ENCODE data around the gene TSPO.
A peak's percentile ranks its signal among the peaks of the same experiment; 100 is the strongest.

TSPO gene

GRCh38 chr22:43179146-43179910 lies 28.0 kb downstream of the TSPO start:
- DNase-seq (ENCODE audit: low read depth in 2 of 2), result no peak

- DNase-seq (ENCODE audit: low read depth in 2 of 2), result no peak
Observed at GRCh38 chr22:43179911-43180195, 28.5 kb downstream of the TSPO start.

DNA sequence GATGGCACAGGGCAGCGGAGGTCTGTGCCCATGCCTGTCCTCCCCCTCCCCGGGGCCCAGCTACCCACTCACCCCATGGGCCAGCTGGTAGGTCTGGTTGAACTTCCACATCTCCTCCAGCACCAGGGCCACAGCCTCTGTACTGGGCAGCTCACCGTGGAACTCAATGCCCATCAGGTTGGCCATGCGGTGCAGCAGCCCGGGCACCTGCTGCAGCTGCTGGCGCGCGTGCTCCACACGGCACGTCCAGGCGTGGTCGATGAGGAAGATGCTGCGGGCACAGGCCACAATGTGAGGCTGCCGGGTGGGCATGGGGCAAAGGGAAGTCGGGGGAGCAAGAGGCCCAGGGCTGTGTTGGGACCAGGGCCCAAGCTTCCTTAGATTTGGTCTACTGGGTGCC lies 29.3 kb downstream of the TSPO start:
- no peak for DNase-seq (ENCODE audit: low read depth in 2 of 2)

DNA sequence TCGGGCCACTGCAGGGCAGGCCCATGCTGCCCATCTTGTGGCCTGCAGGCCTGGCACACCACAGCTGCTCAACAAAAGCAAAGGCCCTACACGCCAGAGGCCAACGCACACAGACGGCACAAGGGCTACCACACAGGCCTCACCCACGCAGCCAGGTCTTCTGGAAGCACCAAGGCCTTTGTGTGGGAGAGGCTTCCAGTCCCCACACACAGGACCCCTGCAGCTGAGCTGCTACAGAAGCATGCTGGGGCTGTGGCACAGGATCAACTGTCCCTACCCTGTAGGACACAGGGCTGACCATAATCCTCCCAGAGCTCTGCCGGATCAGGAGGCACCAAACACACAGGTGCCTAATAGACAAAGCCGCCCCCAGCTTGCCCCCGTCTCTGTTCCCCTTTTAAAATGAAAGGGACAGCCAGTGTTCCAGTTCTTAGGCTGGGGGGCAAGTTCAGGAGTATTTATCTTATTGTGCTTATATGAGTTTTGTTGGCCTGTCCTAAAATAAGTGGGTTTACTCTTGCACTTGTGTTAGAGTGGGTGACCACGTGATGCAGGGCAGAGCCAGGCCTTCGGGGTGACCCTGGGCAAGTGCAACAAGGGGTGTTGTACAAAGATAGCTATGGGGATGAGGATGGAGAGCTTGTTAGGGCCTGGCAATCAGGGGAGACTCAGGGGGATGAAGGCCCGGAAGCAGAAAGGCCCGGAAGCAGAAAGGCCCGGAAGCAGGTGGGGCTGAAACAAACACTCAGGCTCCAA lies 30.1 kb downstream of the TSPO start:
- no peak for DNase-seq (ENCODE audit: low read depth in 2 of 2)

DNA sequence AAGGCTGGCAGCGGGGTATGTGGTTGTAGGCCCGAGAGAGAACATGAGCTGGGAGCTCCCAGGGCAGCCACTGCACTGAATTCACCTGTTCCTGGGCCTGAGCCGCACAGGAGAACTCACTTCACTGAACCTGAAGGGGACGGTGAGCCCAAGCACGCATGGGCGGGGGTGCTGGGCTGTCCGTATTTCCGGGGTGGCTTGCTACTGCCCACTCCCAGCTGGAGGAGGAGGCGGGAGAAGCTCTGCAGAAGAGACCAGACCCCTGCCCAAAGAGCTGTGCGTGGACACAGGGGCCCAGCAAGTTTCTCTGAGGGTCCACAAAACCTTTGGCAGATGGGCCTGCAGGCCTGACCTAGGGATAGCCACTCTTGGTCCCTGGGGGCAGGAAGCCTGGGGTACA lies 30.8 kb downstream of the TSPO start:
- DNase-seq (ENCODE audit: low read depth in 2 of 2), result no peak

DNA sequence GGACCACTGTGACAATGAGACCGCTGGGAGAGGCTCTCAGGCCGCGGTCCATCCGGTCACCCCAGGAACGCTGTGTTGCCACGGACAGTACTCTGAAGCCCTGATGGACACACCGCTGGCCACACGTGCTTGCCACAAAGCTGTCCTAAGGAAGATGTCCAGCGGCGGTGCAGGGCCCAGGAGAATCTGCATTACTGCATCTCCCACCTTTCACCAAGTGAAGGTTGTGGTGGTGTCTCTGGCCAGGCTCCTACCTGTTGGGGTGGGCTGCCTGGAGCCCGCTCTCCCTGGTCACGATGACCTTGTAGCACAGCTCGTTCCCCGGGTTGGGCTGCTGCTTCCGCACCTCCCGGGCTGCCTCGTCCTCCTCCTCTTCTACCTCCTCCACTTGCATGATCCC lies 31.4 kb downstream of the TSPO start:
- no peak for DNase-seq (ENCODE audit: low read depth in 2 of 2)

DNA sequence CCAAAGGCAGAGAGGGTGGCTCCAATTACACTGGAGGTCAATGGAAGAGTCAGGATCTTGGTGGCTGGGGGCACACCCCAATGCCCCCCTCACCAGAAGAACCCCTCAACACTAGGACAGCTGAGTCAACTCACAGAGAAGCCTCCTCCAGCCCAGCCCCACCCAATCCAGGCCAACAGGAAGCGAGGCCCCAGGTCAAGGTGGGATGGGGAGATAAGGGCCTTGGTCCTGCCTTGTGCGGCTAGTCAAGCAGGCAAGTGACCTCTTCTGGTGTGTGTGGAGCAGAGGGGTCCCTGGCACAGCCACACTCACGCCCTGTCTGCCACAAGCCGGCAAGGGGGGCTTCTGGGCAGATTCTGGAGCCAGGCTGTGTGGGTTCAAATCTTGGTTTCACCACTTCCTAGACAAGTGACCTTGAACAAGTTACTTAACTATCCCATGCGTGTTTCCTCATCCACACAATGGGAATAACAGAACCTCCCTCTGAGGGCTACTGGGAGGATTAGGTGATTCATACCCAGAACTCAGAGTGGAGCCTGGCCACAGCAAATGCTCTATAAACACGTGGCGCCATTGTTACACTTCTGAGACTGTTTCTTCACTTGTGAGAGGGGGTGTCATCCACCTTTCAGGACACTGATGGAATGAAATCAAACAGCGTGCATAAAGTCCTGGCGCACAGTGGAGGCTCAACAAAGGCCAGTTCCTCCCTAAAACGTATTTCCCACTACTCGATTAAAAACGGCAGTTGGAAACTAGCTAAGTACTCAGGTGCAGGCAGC lies 32.3 kb downstream of the TSPO start:
- no peak for DNase-seq (ENCODE audit: low read depth in 2 of 2)

DNA sequence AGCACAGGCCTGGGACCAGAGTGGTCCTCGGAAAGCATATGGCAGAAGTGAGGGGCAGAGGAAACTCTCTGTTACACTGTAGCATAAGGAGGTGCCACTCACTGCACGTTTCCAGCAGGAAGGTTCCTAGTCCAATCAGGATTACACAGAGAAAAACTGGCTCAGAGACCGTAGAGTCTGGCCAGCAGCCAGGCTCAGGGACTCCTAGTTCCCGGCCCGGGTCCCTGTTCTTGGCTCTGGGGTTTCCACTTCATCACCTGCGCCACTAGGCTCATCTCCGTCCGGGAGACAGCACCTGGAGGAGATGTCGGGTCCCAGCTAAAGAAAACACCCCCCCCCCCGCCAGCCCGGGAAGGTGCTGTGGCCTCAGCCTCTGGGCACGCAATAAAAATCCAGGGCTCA lies 34.5 kb downstream of the TSPO start:
- no peak for DNase-seq (ENCODE audit: low read depth in 2 of 2)

DNA sequence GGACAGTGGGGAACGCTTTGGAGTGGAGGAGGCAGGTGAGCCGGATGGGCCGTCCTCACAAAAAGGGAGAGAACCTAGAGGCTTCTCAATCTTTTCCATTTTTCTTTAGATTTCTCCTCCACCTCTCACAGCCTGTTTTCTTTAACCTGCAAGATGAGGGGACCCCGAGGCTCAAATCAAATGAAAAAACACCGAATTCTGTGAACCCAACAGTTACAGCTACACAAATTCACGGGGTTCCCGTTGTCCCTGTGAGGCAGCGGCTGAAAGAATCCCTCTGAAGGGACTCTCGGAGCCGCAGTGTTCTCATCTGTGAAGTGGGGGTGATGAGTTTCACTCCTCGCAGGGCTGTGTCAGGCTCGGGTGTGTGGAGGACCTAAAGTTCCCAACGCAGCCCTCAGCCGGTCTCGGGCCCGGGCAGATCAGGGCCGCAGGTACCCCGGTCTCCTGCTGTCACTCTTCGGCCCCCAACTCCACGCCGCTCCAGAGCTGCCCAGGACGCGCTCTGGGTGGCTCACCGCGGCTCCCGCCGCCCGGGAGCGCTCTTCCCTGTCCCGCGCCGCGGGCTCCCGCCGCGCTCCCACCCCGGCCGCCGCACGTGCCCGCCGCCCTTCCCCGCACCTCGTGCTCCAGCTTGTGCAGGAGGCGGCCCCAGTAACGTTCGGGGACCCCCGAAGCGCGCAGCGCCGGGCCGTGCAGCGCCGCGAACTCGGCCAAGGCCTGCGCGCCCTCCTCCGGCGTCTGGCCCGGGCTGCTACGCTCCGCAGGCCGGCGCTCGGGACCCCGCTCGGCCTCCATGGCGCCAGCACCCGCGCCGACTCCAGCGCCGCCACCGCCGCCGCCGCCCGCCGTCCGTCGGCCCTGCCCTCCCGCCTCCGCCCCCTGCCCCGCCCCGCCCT lies 35.2 kb downstream of the TSPO start, which contains the start of gene TTLL12:
TSS of gene TTLL12 (minus strand) at position 863 of the 899 bp plus-strand sequence. CDS start at position 798, 65 bp downstream.
- peak in 1 of 2 experiments; percentile 23 for DNase-seq (ENCODE audit: low read depth in 2 of 2)

- peak; percentile 86 to 89 for DNase-seq (ENCODE audit: low read depth in 2 of 2)
Observed at GRCh38 chr22:43187171-43188099, 36.1 kb downstream of the TSPO start.

DNA sequence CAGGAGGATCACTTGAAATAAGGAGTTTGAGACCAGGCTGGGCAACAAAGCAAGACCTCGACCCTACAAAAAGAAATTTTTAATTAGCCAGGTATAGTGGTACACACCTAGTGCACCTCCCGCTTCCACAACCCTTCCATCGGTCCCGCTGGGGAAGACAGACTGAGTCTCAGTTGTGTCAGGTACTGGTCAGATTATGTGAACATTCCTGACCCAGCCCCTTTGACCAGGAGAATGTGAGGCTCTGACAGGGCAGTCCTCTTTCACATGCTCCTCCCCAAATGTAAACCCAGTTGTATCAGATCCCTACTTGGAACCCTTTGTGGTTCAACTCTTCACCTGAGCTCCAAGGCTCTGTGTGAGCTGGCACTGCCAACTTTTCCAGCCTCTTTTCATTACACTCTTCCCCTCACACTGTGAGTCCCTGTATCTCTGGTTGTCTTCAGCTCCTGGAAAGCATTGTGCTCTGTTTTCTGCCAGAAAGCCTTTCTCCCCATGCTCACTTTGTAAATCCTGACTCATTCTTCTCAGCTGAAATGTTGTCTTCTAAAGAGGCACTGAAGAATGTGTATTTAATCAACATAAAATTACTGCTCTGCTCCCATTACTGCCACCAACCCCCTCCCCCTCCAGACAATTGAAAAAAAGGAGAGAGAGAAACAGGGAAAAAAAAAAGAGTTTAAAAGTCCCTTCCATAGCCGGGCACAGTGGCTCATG lies 37.6 kb downstream of the TSPO start:
- no peak for DNase-seq (ENCODE audit: low read depth in 2 of 2)

DNA sequence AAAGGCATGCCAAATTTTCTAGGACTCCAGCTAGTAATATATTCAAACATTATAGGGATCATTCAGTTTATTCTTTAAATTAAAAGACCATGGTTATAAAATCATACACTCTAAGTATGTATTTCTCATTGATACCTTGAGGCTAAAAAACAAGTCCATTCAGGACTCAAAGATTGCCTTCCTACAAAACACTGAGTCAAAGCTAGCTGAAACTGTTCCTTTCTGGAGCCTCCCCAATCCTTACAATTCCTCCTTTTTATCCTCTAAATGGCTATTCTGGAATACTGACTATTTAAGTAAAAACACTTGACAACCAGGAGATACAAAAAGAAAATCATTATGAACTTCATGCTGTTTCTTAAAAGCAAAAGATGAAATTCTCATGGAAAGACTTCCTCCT lies 40.5 kb downstream of the TSPO start:
- DNase-seq (ENCODE audit: low read depth in 2 of 2), result no peak

- no peak for DNase-seq (ENCODE audit: low read depth in 2 of 2)
Observed at GRCh38 chr22:43197271-43197941, 46.0 kb downstream of the TSPO start.

DNA sequence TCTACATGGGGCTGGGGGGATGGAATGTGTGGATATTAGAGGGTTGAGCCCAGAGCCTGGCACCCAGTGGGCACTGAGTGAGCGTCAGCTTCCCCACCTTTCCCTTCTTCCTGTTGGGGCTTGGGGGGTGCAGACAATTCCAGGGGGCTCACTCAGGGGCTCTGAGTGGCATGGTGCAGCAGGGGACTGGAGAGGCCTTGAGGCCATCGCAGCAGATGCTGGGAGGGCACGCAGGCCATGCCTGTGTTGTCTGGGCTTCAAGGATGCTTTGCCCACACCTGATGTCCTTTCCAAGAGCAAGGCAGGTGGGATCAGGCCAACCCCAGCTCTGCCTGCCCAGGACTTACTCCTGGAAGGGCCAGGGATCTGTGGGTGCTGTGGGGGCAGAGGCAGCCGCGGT lies 46.8 kb downstream of the TSPO start:
- no peak for DNase-seq (ENCODE audit: low read depth in 2 of 2)

GRCh38 chr22:43198936-43199335 lies 47.6 kb downstream of the TSPO start:
- no peak for DNase-seq (ENCODE audit: low read depth in 2 of 2)

- DNase-seq (ENCODE audit: low read depth in 2 of 2), result no peak
Observed at GRCh38 chr22:43199541-43199940, 48.2 kb downstream of the TSPO start.

GRCh38 chr22:43200031-43200430 lies 48.7 kb downstream of the TSPO start:
- no peak for DNase-seq (ENCODE audit: low read depth in 2 of 2)

DNA sequence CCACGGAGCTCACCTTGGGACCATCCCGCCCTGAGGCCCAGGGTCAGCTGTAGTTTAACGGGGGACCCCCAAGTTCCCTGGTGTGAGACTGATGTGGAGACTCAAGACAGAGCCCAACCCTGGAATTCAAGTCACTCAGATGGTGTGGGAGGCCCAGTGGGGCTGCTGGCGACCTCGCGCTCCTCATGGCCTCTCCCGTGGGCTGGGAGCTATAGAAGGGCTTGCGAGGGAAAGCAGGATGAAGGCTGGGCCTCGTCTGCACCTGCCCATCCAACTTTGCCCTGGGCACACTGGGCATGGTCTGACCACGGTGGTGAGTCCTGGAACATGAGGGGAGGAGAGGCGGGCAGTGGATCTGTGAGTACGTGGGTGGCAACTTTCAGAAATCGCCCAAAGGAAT lies 49.2 kb downstream of the TSPO start:
- no peak for DNase-seq (ENCODE audit: low read depth in 2 of 2)

GRCh38 chr22:43201486-43202219 lies 50.3 kb downstream of the TSPO start:
- no peak for DNase-seq (ENCODE audit: low read depth in 2 of 2)

Measured in fibroblast of skin of left quadriceps (primary cell).